A549 (cell line): ENCODE measurements around the gene SERPINC1.

Experiments
- BHLHE40 ChIP-seq: IDR thresholded peaks from 2 replicates; pipeline ENCODE4 v1.6.1; 2012; ENCODE audit warnings: low read depth, low read length, inconsistent platforms
- CEBPB ChIP-seq, 2 experiments: fragments of >200 bp in 1 of 2; sonication (Bioruptor Twin) in 1 of 2; formaldehyde crosslinking in 1 of 2; IDR thresholded peaks; 2 replicates each; pipeline ENCODE4 v1.6.1; 2012 to 2016
- CTCF ChIP-seq: fragments of >200 bp; sonication (Bioruptor Twin); formaldehyde crosslinking; IDR thresholded peaks from 3 replicates; pipeline ENCODE4 v1.5.1; 2016
- EP300 ChIP-seq, 2 experiments: fragments of >200 bp; sonication (Bioruptor Twin); formaldehyde crosslinking; IDR thresholded peaks; 2 replicates in 1 of 2; 3 replicates in 1 of 2; pipeline ENCODE4 v1.6.1; 2016 to 2017
- MAZ ChIP-seq: fragments of 150-350 bp; IDR thresholded peaks from 2 replicates; pipeline ENCODE4 v1.6.1; 2014; ENCODE audit warnings: antibody characterized with exemption, low read depth, low read length, borderline replicate concordance
- NR3C1 ChIP-seq: fragments of >200 bp; sonication (Bioruptor Twin); formaldehyde crosslinking; IDR thresholded peaks from 3 replicates; pipeline ENCODE4 v1.6.1; 2017
- POLR2A ChIP-seq: IDR thresholded peaks from 2 replicates; pipeline ENCODE4 v1.6.1; 2012; ENCODE audit warnings: mild to moderate bottlenecking, low read length
- POLR2AphosphoS2 ChIP-seq: conservative IDR thresholded peaks from 2 replicates; pipeline ENCODE4 v1.6.1; 2012; ENCODE audit warnings: low read length, improper control_type of control experiment, inconsistent platforms
- RAD21 ChIP-seq, 2 experiments: fragments of >200 bp in 1 of 2; sonication (Bioruptor Twin) in 1 of 2; formaldehyde crosslinking in 1 of 2; IDR thresholded peaks in 1 of 2; conservative IDR thresholded peaks in 1 of 2; 2 replicates in 1 of 2; 3 replicates in 1 of 2; pipeline ENCODE4 v1.6.1; 2012 to 2018; ENCODE audit warnings: inconsistent platforms in 1 of 2
- RFX5 ChIP-seq: fragments of 450-650 bp; IDR thresholded peaks from 2 replicates; pipeline ENCODE4 v1.7.1; 2014; ENCODE audit warnings: antibody characterized with exemption, mild to moderate bottlenecking, moderate library complexity
- TP53 ChIP-seq: fragments of 250-450 bp; sonication (Bioruptor Pico); IDR thresholded peaks from 2 replicates; pipeline ENCODE4 v1.5.0; 2021; ENCODE audit warnings: mild to moderate bottlenecking, moderate library complexity
- TF ChIP-seq, protein P1 (sequence below): fragments of 200-600 bp; sonication (generic); IDR thresholded peaks from 2 replicates; pipeline ENCODE4 v1.6.1; 2016; ENCODE audit warnings: antibody characterized with exemption, mild to moderate bottlenecking, moderate library complexity
- TF ChIP-seq, protein P2 (sequence below): fragments of >200 bp; sonication (Bioruptor Twin); formaldehyde crosslinking; IDR thresholded peaks from 3 replicates; pipeline ENCODE4 v1.6.1; 2016

DNA sequence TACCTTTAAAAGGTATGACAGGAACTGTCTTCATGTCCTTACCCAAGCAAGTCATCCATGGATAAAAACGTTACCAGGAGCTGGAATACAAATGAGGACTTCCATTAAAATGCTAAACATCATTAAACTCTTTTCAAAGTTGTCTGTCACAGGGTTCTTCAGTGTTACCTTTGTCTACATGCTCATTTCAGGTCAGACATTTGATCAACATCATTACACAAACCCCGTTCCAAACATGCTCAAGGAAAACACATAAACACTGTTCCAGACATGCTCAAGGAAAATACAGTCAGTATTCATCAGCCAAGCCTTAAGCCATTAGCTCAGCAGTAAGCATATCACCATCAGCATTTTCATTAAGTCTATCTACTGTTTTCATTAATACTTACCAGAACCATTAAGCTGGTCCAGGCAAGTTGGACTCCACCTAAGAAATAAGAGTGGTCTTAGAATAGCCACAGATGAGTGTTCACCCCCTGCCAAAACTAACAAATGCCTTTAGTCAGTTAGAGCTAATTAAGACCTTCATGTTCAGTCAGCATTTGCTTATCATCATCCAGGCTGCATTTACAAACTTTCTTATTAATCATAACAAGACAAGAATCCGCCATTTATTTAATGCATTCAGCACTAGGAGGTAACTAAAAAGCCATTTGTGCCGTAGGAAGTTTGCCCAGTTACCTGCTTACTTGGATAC lies 51.5 kb downstream of the SERPINC1 start:
- TF ChIP-seq CTCF (no peak), NR3C1 (no peak), RAD21 (conservative IDR thresholded peaks at IDR 0.05 in 1 of 2, IDR thresholded peaks at IDR 0.05 in 1 of 2) (no peak), POLR2A (no peak), POLR2AphosphoS2 (no peak), TP53 (CRISPR knock-in tag) (no peak), MAZ (no peak), CEBPB (IDR thresholded peaks at IDR 0.05) (no peak), EP300 (IDR thresholded peaks at IDR 0.05) (no peak), RFX5 (no peak), BHLHE40 (no peak)
- TF ChIP-seq, protein P1, sequence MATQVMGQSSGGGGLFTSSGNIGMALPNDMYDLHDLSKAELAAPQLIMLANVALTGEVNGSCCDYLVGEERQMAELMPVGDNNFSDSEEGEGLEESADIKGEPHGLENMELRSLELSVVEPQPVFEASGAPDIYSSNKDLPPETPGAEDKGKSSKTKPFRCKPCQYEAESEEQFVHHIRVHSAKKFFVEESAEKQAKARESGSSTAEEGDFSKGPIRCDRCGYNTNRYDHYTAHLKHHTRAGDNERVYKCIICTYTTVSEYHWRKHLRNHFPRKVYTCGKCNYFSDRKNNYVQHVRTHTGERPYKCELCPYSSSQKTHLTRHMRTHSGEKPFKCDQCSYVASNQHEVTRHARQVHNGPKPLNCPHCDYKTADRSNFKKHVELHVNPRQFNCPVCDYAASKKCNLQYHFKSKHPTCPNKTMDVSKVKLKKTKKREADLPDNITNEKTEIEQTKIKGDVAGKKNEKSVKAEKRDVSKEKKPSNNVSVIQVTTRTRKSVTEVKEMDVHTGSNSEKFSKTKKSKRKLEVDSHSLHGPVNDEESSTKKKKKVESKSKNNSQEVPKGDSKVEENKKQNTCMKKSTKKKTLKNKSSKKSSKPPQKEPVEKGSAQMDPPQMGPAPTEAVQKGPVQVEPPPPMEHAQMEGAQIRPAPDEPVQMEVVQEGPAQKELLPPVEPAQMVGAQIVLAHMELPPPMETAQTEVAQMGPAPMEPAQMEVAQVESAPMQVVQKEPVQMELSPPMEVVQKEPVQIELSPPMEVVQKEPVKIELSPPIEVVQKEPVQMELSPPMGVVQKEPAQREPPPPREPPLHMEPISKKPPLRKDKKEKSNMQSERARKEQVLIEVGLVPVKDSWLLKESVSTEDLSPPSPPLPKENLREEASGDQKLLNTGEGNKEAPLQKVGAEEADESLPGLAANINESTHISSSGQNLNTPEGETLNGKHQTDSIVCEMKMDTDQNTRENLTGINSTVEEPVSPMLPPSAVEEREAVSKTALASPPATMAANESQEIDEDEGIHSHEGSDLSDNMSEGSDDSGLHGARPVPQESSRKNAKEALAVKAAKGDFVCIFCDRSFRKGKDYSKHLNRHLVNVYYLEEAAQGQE: no peak
- TF ChIP-seq, protein P2, sequence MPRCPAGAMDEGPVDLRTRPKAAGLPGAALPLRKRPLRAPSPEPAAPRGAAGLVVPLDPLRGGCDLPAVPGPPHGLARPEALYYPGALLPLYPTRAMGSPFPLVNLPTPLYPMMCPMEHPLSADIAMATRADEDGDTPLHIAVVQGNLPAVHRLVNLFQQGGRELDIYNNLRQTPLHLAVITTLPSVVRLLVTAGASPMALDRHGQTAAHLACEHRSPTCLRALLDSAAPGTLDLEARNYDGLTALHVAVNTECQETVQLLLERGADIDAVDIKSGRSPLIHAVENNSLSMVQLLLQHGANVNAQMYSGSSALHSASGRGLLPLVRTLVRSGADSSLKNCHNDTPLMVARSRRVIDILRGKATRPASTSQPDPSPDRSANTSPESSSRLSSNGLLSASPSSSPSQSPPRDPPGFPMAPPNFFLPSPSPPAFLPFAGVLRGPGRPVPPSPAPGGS: no peak
